HG03575 (cell line): ENCODE data around the gene ZNF18.

Experiments
- ATAC-seq: cut with Tn5 transposase; IDR thresholded peaks from one replicate; pipeline ENCODE4 v1.9.1; 2021; ENCODE audit not compliant: unreplicated experiment, insufficient number of reproducible peaks, low FRiP score; ENCODE audit errors: extremely low read depth

The ZNF18 gene, protein sequence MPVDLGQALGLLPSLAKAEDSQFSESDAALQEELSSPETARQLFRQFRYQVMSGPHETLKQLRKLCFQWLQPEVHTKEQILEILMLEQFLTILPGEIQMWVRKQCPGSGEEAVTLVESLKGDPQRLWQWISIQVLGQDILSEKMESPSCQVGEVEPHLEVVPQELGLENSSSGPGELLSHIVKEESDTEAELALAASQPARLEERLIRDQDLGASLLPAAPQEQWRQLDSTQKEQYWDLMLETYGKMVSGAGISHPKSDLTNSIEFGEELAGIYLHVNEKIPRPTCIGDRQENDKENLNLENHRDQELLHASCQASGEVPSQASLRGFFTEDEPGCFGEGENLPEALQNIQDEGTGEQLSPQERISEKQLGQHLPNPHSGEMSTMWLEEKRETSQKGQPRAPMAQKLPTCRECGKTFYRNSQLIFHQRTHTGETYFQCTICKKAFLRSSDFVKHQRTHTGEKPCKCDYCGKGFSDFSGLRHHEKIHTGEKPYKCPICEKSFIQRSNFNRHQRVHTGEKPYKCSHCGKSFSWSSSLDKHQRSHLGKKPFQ

GRCh38 chr17:11997147-11997971 is at the start of gene ZNF18:
ZNF18 (minus strand) TSS chr17:11997475; CDS start chr17:11992829, 4,646 bp downstream.
- peak; percentile 66 for ATAC-seq

DNA sequence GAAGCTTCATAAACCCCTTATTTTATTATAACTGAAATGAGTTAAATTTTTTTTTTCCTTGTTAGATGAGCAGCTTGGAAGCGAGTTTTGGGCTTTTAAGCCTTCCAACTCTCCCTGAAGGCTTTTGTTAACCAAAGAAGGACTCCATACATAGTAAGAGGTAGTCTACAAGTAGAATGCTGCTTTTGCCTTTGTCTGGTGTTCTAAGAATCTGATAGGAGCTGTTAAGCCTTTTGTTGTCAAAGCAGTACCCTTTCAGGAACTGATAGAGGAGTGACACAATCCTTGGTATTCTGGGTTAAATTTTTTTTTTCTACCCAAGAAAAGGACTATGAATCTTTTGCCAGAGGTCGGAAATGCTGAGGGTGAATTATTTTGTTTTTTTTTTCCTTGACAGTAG is 49.5 kb upstream of the ZNF18 start:
- ATAC-seq: no peak

DNA sequence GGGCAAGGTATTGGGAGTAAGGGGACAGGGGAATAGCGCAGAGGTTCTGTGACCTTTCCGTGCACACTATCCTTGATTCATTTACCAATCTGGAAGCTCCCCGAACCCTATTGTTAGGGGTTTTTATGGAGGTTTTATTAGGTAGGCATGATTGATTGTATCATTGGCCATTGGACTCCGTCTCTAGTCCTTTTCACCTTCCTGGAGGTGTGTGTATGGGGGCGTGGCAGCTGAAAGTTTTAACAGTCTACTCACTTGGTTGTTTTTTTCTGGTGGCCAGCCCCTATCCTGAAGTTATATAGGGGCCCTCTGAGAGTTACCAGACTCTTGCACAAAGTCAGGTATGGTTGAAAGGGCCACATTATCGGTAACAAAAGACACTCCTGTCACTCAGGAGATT is 46.4 kb upstream of the ZNF18 start:
- ATAC-seq: no peak

DNA sequence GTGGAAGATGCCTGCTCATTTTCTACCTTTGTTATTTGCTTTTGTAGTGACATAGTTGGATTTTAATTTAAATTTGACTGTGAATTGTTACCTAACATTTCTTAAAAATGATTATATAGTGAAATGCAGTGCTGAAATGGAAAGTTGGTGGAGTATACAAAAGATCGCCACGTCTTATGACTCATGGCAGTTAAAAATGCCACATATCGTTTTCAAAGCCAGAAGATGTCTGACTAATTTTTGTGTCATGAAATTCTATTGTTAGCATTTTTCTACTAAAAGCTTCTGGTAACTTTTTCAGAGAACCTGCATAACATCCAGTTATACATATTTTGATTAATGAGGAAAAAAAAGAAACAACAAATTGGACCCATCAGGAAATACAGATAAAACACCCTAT is 44.0 kb upstream of the ZNF18 start:
- no peak for ATAC-seq

- ATAC-seq: no peak
Observed at GRCh38 chr17:12040478-12040877, 43.2 kb upstream of the ZNF18 start.

DNA sequence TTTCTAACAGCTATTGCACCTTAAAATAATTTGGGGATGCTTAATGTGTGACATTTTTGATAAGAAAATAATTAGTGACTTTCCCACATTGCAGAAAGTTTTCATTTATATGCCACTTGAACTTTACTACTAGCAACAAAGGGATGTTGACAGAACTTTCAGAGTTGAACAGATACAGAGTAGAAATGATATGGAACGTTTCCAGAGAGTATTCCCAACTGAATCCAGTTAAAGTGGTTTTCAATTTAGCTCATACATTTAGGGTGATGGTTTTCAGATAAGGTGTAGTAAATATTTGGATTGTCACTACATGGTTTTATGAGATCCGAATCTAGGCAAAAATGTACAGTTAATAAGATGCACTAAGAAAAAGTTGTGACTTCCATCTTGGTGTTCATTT is 40.7 kb upstream of the ZNF18 start:
- ATAC-seq: no peak

DNA sequence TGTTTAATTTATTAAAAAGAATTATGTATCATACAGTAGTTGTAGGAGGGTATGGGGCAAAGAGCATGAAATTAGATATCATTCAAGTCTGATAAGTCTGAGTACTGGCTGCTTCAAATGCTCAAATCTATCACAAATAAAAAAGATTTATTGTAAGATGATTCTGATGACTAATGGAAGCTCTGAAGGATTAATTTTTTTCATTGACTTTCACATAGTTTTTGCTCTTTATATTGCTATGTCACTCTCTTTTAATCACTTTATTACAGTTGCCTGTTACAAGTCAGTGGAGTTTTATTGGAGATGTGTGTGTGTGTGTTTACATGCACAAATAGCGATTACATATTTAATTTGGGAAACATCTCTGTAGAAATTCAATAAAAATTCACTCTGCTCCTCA is 38.4 kb upstream of the ZNF18 start:
- ATAC-seq: no peak

DNA sequence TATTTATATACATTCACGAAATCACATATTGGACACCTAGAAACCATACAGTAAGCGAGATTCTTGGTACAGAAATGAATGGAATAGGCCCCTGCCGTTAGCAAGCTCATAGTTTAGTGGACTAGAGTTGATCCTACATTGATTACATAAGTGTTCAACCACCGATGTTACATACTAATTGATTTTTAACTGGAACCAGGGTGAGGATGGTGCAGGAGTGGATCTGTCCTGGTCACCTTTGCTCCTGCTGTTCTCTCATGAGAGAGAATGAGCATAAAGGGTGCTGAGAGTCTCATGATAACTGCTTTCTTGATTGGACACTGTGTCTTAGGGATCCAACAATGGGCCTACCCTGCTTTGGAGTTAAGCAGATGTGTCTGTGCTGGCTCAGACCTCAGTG is 37.3 kb upstream of the ZNF18 start:
- no peak for ATAC-seq

- no peak for ATAC-seq
Observed at GRCh38 chr17:12028611-12029010, 31.3 kb upstream of the ZNF18 start.

GRCh38 chr17:12027658-12028057 is 30.4 kb upstream of the ZNF18 start:
- ATAC-seq: no peak

DNA sequence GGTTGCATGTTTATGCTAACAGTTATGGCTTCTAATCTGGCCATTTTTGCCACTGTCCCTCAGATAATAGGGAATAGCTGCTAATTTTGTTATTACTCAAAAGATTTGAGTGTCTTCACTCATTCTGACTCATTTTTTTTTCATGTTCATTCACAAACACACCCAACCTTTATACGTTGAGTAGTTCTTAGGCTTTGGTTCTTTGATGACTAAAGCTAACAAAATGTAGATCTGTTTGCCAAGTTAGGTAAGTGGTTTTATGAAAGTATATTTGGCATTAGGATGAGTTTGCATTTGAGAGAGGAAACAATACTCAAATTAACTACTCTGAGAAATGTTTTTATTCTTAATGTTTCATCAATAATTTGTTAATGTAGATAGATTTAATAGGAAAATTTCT is 27.1 kb upstream of the ZNF18 start:
- no peak for ATAC-seq

DNA sequence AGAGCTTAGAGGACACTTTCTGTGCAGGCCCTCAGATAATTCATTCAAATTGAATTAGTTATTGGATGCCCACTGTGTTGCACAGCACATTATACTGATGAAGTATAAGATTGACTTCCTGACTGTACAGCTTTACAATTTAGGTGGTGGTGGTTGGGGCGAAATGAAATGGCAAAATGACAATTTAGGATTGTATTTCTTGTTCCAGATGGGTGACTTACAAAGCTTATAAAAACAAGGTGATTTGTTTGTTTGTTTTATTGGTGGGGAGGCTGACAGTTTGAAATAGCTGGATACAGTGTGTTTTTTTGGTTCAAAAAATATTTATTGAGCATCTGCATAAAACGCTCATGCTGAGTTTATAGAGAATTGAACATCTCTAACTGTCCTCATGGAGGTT is 25.0 kb upstream of the ZNF18 start:
- no peak for ATAC-seq

- ATAC-seq: no peak
Observed at GRCh38 chr17:12021623-12022140, 24.4 kb upstream of the ZNF18 start.

- no peak for ATAC-seq
Observed at GRCh38 chr17:12020642-12021622, 23.7 kb upstream of the ZNF18 start, which contains the start of gene MAP2K4. MAP2K4 (plus strand) TSS chr17:12020877; CDS start chr17:12020887, 10 bp downstream.

GRCh38 chr17:12007466-12007865 is 10.2 kb upstream of the ZNF18 start:
- ATAC-seq: no peak

DNA sequence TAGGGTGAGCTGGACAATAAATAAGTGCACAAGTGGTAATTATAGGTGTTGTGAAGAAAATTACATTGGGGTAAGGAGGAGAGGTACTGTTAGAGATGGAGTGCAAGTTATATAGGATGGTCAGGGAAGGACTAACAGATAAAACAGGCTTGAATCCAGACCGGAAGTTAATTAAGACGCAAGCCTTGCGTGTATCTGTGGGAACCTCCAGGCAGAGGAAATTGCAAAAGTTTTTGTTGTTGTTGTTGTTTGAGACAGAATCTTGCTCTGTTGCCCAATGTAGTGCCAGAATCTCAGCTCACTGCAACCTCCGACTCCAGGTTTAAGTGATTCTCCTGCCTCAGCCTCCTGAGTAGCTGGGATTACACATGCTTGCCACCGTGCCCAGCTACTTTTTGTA is 2.4 kb upstream of the ZNF18 start:
- ATAC-seq: no peak

GRCh38 chr17:11997972-11998233 is 628 bp upstream of the ZNF18 start:
- no peak for ATAC-seq

DNA sequence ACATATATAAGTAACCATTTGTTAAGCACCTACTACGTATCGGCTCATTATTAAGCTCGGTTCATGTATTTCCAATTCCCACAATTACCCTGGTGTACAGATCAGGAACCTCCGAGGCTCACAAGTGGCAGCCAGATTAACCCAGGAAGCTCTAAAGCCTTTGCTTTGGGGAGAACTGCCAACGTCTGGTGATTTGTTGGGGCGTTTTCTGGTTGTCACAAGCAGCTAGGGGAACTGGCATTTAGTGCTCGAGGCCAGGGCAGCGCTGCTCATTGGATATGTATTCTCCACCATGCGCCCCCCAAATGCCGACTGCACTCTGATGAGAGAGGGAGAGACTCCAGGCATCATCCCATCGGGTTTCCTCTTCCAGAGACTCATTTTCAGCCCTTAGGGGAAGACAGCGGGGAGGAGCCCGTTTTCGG is 541 bp downstream of the ZNF18 start:
- peak; percentile 29 for ATAC-seq

DNA sequence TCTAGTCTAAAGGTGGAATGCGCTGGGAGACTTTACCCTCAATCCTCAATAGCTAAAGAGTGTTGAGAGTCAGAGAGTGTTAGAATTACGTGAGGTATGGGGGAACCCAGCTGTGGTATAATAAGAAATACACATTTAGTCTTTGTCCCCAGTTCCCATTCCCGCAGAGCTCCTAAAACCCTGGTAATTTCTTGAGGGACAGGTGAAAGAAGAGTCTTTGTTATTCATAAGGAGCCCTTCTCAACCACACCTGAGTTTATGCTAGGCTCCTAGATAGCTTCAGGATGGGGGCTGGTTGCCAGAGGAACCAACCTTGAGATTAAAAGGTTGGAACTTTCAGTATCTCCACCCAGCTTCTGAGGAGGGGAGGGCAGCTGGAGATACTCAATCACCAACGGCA is 5.8 kb downstream of the ZNF18 start:
- no peak for ATAC-seq
